H7 (cell line): ENCODE data around the gene UGT1A1. TPM values are rescaled to one million over a fixed set of nuclear protein-coding genes. Genes with fewer than 3 reads are reported as not detected.
"Not testable (repeated sequence)": the region's sequence is repeated elsewhere in the genome, so short reads cannot be mapped to it uniquely, and the experiment has no call there.

Source experiments
- DNase-seq: peaks from one replicate; pipeline ENCODE4 v3.0.0; 2012
- H3K27me3 ChIP-seq: 2 replicates; pipeline ENCODE4 v1.6.0; 2011; ENCODE audit warnings: mild to moderate bottlenecking, low read length; ENCODE audit not compliant: control insufficient read depth, insufficient read depth
- H3K36me3 ChIP-seq: replicated peaks from 2 replicates; pipeline ENCODE4 v1.5.1; 2011; ENCODE audit warnings: low read length; ENCODE audit not compliant: control insufficient read depth, insufficient read depth
- H3K4me3 ChIP-seq: 2 replicates; pipeline ENCODE4 v1.5.1; 2011; ENCODE audit warnings: low read depth, mild to moderate bottlenecking, control low read depth, low read length, moderate library complexity; ENCODE audit not compliant: insufficient read depth
- total RNA-seq: library from RNA; depleted of rRNA; stranded (reverse); fragments of >200 nt; shearing (Covaris generic); gene quantifications from 2 replicates; pipeline ENCODE4 v1.2.3, GENCODE V29; 2014

The UGT1A1 gene
- total RNA-seq, 1 experiment from 2014 or later = not detected

DNA sequence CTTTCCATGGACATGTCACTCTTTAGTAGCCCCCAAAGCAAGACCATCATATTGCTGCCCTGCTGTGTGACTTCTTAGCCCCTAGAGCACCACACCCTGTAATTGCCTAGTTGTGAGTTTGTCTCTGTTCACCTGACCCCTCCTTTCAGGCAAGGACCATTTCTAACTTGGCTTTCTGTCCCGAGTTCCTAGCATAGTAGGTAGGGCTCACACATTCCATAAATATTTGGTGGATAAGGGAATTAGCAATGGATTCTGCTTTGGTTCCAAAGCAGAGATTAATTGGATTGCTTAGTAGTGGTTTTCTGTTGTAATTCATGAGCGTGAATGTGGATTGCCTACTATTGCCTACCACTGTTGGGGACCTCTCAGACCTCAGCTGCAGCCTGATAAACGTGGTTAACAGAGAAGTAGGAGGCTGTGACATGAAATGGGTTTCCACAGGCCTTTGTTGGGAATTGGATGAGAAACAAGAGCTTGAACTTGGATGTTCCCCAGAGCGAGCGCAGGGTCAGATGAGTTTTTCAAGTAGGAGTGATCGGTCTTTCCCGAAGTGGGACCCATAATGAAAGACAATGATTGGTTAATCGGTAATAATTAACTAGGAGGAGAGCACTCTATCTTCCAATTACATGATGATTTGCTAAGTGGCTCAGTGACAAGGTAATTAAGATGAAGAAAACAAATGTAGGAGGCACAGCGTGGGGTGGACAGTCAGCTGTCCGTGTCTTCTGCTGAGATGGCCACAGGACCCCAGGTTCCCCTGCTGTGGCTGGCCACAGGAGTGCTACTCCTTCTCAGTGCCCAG is 13.4 kb upstream of the UGT1A1 start:
- H3K27me3 ChIP-seq = no peaks in the 10 kb centered on the region
- H3K4me3 ChIP-seq = no peak overlapping the region
- no peak for DNase-seq
- H3K36me3 ChIP-seq = no peaks in the 10 kb centered on the region

DNA sequence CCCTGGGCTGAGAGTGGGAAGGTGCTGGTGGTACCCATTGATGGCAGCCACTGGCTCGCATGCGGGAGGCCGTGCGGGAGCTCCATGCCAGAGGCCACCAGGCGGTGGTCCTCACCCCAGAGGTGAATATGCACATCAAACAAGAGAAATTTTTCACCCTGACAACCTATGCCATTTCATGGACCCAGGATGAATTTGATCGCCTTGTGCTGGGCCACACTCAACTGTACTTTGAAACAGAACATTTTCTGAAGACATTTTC is 12.9 kb upstream of the UGT1A1 start:
- no peaks in the 10 kb centered on the region for H3K27me3 ChIP-seq
- H3K36me3 ChIP-seq = no peaks in the 10 kb centered on the region
- DNase-seq = no peak
- no peak overlapping the region for H3K4me3 ChIP-seq

DNA sequence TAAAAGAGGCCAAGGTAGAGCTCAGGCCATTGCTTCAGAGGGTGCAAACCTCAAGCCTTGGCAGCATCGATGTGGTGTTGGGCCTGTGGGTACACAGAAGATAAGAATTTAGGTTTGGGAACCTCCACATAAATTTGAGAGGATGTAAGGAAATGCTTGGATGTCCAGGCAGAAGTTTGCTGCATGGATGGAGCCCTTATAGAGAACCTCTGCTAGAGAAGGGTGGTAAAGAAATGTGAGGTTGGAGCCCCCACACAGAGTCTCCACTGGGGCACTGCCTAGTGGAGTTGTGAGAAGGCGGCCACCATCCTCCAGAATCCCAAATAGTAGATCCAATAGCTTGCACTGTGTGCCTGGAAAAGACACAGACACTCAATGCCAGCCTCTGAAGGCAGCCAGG is 9.4 kb upstream of the UGT1A1 start:
- DNase-seq, H3K36me3 ChIP-seq, H3K4me3 ChIP-seq, H3K27me3 ChIP-seq: not testable (repeated sequence)

DNA sequence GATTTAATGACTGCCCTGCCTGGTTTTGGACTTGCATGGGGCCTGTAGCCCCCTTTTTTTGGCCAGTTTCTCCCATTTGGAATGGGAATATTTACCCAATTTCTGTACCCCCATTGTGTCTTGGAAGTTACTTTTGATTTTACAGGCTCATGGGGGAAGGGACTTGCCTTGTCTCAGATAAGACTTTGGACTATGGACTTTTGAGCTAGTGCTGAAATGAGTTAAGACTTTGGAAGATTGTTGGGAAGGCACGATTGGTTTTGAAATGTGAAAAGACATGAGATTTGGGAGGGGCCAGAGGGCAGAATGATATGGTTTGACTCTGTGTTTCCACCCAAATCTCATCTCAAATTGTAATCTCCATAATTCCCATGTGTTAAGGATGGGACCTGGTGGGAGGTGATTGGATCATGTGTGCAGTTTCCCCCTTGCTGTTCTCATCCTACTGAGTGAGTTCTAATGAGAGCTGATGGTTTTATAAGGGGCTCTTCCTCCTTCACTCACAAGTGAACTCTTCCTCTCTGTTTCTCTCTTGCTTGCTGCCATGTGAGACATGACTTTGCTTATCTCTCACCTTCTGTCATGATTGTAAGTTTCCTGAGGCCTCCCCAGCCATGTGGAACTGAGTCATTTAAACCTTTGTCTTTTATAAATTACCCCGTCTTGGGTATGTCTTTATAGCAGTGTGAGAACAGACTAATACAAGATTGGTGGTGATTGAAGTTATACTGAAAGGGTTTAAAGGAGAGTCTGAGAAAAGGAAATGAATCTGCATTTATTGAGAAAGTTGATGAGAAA is 8.7 kb upstream of the UGT1A1 start:
- H3K27me3 ChIP-seq, H3K4me3 ChIP-seq, DNase-seq, H3K36me3 ChIP-seq: not testable (repeated sequence)

DNA sequence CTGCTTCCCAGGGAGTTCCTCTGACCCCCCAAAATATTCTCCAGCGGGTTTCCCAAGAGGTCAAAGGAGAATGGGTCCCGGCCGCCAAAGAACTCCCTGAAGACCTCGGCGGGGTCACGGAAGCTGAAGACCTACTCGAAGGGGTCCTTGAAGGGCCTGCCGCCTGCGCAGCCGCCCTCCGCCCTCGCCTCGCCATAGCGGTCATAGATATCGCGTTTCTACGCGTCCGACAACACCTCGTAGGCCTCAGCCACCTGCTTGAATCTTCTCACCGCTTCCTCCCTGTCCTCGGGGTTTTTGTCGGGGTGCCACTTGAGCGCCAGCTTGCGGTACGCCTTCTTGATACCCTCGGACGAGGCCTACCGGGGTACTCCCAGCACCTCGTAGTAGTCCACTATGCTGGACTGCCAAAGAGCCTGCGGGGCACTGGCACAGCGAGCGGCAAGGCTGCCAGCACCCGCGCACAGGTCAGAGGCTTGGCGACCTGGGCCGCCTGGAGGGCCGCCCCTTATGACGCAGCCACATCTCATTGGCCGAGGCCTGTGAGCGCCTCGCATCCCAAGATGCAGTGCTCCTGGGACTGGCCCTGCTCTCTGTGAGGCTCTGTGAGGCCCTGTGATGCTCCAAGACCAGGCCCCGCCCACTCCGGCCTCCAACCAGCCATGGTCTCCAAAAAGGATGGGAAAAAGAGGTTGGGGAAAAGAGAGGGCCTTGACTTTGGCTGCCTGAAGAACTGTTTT is 5.0 kb upstream of the UGT1A1 start:
- H3K36me3 ChIP-seq = no peaks in the 10 kb centered on the region
- no peak for DNase-seq
- H3K4me3 ChIP-seq = no peak overlapping the region
- no peaks in the 10 kb centered on the region for H3K27me3 ChIP-seq

DNA sequence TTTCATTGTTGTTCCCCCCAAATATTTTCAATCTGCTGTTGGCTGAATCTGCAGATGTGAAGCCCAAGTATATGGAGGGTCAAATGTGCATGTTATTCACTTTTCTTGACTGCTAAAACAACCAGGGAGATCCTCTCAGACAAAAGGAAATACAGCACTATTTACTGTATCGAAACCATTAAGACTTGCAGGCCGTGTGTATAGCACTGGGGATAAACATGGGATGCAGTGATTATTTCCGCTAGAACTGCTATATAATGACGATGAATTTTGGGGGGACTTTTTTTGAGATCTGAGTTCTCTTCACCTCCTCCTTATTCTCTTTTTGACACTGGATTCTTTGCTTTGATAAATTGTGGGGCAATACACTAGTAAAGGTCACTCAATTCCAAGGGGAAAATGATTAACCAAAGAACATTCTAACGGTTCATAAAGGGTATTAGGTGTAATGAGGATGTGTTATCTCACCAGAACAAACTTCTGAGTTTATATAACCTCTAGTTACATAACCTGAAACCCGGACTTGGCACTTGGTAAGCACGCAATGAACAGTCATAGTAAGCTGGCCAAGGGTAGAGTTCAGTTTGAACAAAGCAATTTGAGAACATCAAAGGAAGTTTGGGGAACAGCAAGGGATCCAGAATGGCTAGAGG is 3.5 kb upstream of the UGT1A1 start:
- H3K36me3 ChIP-seq = no peaks in the 10 kb centered on the region
- no peak overlapping the region for H3K4me3 ChIP-seq
- DNase-seq = no peak

DNA sequence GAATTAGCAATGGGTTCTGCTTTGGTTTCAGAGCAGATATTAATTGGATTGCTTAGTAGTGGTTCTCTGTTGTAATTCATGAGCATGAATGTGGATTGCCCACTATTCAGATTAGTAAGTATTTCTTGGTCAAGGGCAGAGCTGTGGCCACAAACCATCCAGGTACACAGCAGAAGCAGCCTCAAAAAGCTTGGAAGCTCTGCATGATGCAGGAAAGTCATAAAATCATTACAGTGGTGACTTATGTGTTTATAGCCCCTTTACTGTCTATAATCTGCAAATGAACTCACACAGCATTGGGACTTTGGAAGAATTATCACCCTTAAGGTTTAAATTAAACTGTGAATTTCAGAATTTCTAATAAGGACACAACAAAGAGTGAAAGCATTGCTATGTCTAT is 1.9 kb upstream of the UGT1A1 start:
- Histone ChIP-seq H3K4me3 (no peak overlapping the region), H3K36me3 (no peaks in the 10 kb centered on the region), H3K27me3 (no peaks in the 10 kb centered on the region)
- DNase-seq = no peak

More for the DNA sequence above, 3.5 kb upstream of the UGT1A1 start:
- no peaks in the 10 kb centered on the region for H3K27me3 ChIP-seq

DNA sequence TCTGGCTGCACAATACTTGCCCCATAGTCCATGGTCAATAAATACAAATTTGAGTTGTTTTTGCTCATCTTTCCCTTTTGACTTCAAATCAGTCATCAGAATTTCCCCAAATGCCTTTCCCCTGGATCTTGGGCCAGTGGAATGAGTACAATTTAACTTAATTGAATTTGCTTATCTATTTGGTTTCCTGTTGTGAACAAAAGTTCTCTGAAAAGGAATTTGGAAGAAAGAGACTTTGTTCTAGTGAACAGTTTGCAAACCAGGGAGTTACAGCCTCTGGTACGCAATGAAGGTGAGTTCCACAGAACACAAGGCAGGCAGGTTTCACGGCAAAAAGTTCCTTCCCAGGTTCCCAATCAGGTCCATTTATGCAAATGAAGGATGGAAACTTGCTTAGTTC is 1.2 kb upstream of the UGT1A1 start:
- H3K27me3 ChIP-seq = no peaks in the 10 kb centered on the region
- no peak for DNase-seq

DNA sequence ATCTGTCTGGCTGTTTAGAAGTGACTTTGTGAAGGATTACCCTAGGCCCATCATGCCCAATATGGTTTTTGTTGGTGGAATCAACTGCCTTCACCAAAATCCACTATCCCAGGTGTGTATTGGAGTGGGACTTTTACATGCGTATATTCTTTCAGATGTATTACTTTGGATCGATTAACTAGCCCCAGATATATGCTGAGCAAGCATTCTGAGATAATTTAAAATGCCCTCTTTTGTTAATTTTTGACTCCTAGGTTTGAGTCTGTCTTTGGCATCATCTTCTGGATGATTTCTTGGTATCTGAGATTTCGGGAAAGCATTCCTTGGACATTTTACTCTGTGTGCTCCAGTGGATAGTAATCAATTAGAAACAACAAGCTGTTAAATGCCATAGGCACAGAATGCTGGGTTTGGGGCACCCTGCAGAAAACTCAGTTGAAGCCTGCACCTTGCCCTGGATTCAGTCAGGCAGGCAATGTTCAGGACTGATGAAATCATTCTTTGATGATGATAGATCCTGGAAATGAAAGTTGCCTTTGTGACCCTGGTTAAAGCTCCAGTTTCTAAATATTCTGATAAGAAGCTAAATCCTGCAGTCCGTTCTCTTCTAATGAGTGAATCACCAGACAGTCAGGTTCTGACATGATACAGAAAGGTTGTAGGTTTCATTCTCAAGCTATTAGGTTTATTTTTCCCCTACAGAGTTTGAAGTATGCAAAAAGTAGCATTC is 1.1 kb downstream of the UGT1A1 start:
- no peaks in the 10 kb centered on the region for H3K36me3 ChIP-seq
- H3K27me3 ChIP-seq = no peaks in the 10 kb centered on the region
- DNase-seq = no peak
- no peak overlapping the region for H3K4me3 ChIP-seq

More for the DNA sequence above, 1.2 kb upstream of the UGT1A1 start:
- no peak overlapping the region for H3K4me3 ChIP-seq
- no peaks in the 10 kb centered on the region for H3K36me3 ChIP-seq

DNA sequence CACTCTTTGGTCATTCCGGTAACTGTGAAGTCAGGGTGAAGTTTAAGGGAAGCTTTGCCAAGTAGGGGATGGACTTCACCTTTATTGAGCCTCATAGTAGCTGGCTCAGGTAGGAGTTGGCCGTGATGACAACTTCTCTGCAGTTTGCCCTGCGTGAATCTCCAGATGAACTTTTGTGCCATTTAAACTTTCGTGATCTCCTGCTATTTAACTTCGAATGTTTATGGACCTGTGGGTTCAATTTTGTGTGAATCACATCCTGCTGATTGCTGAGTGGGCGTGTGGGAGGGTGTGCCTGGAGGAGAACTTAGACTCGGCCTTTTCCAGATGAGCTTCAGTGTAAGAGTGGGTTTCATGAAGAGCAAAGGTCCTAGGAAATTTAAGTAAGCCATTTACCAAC is 4.2 kb downstream of the UGT1A1 start:
- H3K36me3 ChIP-seq = no peaks in the 10 kb centered on the region
- no peak for DNase-seq
- no peaks in the 10 kb centered on the region for H3K27me3 ChIP-seq
- no peak overlapping the region for H3K4me3 ChIP-seq

DNA sequence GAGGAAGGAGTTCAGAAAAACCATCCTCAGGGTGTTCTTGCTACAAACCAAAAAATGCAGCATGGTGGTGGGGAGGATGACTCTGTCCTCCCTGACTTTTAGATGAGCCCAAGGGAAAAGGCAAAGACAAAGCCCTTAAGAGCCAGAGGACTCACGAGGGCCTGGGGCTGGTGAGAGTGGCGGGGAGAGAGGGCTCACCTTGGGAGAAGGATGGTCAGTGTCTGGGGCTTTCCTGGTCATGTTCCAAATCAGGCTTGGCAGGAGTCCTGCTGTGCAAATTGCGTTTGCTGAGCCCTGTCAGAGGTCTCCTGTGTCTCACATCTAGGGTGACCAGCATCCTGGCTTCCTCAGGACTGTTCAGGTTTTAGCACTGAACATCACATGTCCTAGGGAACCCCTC is 4.7 kb downstream of the UGT1A1 start:
- DNase-seq = no peak
- H3K27me3 ChIP-seq = no peaks in the 10 kb centered on the region
- H3K4me3 ChIP-seq = no peak overlapping the region
- no peaks in the 10 kb centered on the region for H3K36me3 ChIP-seq

DNA sequence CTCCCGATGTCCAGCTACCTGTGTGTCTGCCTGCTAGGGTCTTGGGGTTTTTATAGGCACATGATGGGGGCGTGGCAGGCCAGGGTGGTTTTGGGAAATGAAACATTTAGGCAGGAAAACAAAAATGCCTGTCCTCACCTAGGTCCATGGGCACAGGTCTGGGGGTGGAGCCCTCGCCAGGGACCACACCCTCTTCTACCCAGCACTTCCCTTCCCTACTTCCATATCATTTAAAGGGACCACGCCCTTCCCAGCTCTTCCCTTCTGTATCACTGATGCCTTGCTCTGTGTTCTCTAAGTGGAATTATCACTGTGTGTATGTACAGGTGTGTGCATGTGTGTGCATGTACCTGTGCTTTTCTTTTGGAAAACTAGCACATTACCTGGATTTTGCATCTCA is 6.3 kb downstream of the UGT1A1 start:
- Histone ChIP-seq H3K4me3 (no peak overlapping the region), H3K36me3 (no peaks in the 10 kb centered on the region), H3K27me3 (no peaks in the 10 kb centered on the region)
- DNase-seq = no peak

DNA sequence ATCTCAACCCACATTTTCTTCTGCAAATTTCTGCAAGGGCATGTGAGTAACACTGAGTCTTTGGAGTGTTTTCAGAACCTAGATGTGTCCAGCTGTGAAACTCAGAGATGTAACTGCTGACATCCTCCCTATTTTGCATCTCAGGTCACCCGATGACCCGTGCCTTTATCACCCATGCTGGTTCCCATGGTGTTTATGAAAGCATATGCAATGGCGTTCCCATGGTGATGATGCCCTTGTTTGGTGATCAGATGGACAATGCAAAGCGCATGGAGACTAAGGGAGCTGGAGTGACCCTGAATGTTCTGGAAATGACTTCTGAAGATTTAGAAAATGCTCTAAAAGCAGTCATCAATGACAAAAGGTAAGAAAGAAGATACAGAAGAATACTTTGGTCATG is 8.0 kb downstream of the UGT1A1 start:
- no peak for DNase-seq
- Histone ChIP-seq H3K4me3 (no peak overlapping the region), H3K36me3 (no peaks in the 10 kb centered on the region), H3K27me3 (no peaks in the 10 kb centered on the region)

DNA sequence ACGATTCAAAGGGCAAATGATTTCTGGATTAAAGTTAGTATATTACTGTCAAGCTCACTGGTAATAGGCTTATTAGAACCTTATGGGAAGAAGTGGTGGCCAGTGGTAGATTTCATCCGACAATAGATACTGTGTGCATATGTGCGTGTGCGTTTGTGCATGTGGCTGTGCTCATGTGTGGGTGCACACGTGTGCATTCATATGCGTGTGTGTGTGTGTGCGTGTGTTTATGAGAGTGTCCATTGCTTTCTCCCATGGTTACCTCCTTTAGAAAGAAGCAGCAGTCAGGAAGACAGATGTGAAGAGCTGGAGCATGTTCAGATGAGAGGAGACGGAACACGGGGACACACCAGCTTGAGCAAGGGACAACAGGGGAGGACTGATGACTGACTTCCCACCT is 9.2 kb downstream of the UGT1A1 start:
- no peaks in the 10 kb centered on the region for H3K27me3 ChIP-seq
- DNase-seq = no peak
- no peaks in the 10 kb centered on the region for H3K36me3 ChIP-seq
- no peak overlapping the region for H3K4me3 ChIP-seq
